Measurements from ENCODE around the gene POU6F2.
"Not testable (repeated sequence)": the region's sequence is repeated elsewhere in the genome, so short reads cannot be mapped to it uniquely, and the experiment has no call there.

POU6F2 gene

GRCh38 chr7:39355664-39356063, 378.0 kb downstream of the POU6F2 start:
- DNase-seq (ENCODE audit: low spot score), result no peak

GRCh38 chr7:39356172-39356925, 378.6 kb downstream of the POU6F2 start:
- no peak for DNase-seq (ENCODE audit: low spot score)

- DNase-seq (ENCODE audit: low spot score), result no peak
Observed at GRCh38 chr7:39357648-39358047, 379.9 kb downstream of the POU6F2 start.

- no peak for DNase-seq (ENCODE audit: low spot score)
Observed at GRCh38 chr7:39360038-39360437, 382.3 kb downstream of the POU6F2 start.

- DNase-seq (ENCODE audit: low spot score), result no peak
Observed at GRCh38 chr7:39360766-39361165, 383.1 kb downstream of the POU6F2 start.

- DNase-seq (ENCODE audit: low spot score), result no peak
Observed at GRCh38 chr7:39365751-39366295, 388.1 kb downstream of the POU6F2 start.

- no peak for DNase-seq (ENCODE audit: low spot score)
Observed at GRCh38 chr7:39367451-39367850, 389.7 kb downstream of the POU6F2 start.

GRCh38 chr7:39367943-39368342, 390.2 kb downstream of the POU6F2 start:
- DNase-seq (ENCODE audit: low spot score), result no peak

- no peak for DNase-seq (ENCODE audit: low spot score)
Observed at GRCh38 chr7:39372383-39372782, 394.7 kb downstream of the POU6F2 start.

GRCh38 chr7:39374436-39375040, 396.8 kb downstream of the POU6F2 start:
- DNase-seq (ENCODE audit: low spot score), result no peak

- DNase-seq (ENCODE audit: low spot score), result no peak
Observed at GRCh38 chr7:39375047-39375873, 397.6 kb downstream of the POU6F2 start.

GRCh38 chr7:39375874-39376190, 398.1 kb downstream of the POU6F2 start:
- DNase-seq (ENCODE audit: low spot score), result no peak

GRCh38 chr7:39376881-39377280, 399.2 kb downstream of the POU6F2 start:
- not testable (repeated sequence) for DNase-seq (ENCODE audit: low spot score)

GRCh38 chr7:39379416-39379815, 401.7 kb downstream of the POU6F2 start:
- DNase-seq (ENCODE audit: low spot score), result no peak

- DNase-seq (ENCODE audit: low spot score), result no peak
Observed at GRCh38 chr7:39383136-39383535, 405.4 kb downstream of the POU6F2 start.

GRCh38 chr7:39384386-39384785, 406.7 kb downstream of the POU6F2 start:
- DNase-seq (ENCODE audit: low spot score), result no peak

GRCh38 chr7:39386718-39387117, 409.0 kb downstream of the POU6F2 start:
- DNase-seq (ENCODE audit: low spot score), result no peak

GRCh38 chr7:39392151-39392550, 414.4 kb downstream of the POU6F2 start:
- DNase-seq (ENCODE audit: low spot score), result no peak

- no peak for DNase-seq (ENCODE audit: low spot score)
Observed at GRCh38 chr7:39394105-39394680, 416.5 kb downstream of the POU6F2 start.

GRCh38 chr7:39399458-39399857, 421.7 kb downstream of the POU6F2 start:
- no peak for DNase-seq (ENCODE audit: low spot score)

- DNase-seq (ENCODE audit: low spot score), result no peak
Observed at GRCh38 chr7:39399986-39400385, 422.3 kb downstream of the POU6F2 start.

GRCh38 chr7:39400836-39401235, 423.1 kb downstream of the POU6F2 start:
- DNase-seq (ENCODE audit: low spot score), result no peak
